Uterus (tissue), 4 donors: Measurements from ENCODE around the gene SPTAN1. TPM values are rescaled to one million over a fixed set of nuclear protein-coding genes. Genes with fewer than 3 reads are reported as not detected.

Source experiments
- DNase-seq, 2 donors: peaks; one replicate each; pipeline ENCODE4 v3.0.0-alpha.2; 2019 to 2020
- H3K27ac ChIP-seq, 2 donors: fragments of 200-600 bp; sonication (generic); 1 replicate in 1 of 2; 2 replicates in 1 of 2; pipeline ENCODE4 v1.5.1; 2016 to 2018
- H3K27me3 ChIP-seq, 2 donors: fragments of 200-600 bp; sonication (generic); one replicate each; pipeline ENCODE4 v1.5.1; 2018 to 2019; ENCODE audit warnings: control low read depth in 1 of 2
- H3K36me3 ChIP-seq, 2 donors: fragments of 200-600 bp; sonication (generic); one replicate each; pipeline ENCODE4 v1.5.1; 2019; ENCODE audit warnings: control low read depth in 1 of 2
- H3K4me1 ChIP-seq, 2 donors: fragments of 200-600 bp; sonication (generic); one replicate each; pipeline ENCODE4 v1.5.1; 2018 to 2019; ENCODE audit warnings: control low read depth in 1 of 2
- H3K4me3 ChIP-seq, 2 donors: fragments of 200-600 bp; sonication (generic); 1 replicate in 1 of 2; 2 replicates in 1 of 2; pipeline ENCODE4 v1.5.1; 2018 to 2019; ENCODE audit warnings: mild to moderate bottlenecking in 1 of 2
- H3K9me3 ChIP-seq, 2 donors: fragments of 200-600 bp; sonication (generic); one replicate each; pipeline ENCODE4 v1.5.1; 2019; ENCODE audit warnings: control low read depth in 1 of 2
- POLR2A ChIP-seq, 2 donors: fragments of 450-650 bp; IDR thresholded peaks; one replicate each; pipeline ENCODE4 v1.6.1; 2016; ENCODE audit warnings: antibody characterized with exemption in 2 of 2, mild to moderate bottlenecking in 1 of 2, moderate library complexity in 1 of 2
- intact Hi-C: fragments of 100-400 bp; cut with DNase I; formaldehyde crosslinking; loops from one replicate; pipeline ENCODE4 v1.15.1; 2023; ENCODE audit warnings: low total_unique reads
- total RNA-seq, 4 donors: library from RNA; depleted of rRNA in 3 of 4; stranded (reverse); fragments of >200 nt in 3 of 4; gene quantifications; one replicate each; pipeline versions ENCODE4 v1.1.0 to v1.2.4, GENCODE V29; 2014 to 2023
- TF ChIP-seq, protein P1 (sequence below), 4 experiments: fragments of 200-600 bp in 2 of 4; fragments of 450-650 bp in 2 of 4; sonication (generic) in 2 of 4; IDR thresholded peaks; one replicate each; pipeline ENCODE4 v1.5.1; 2016 to 2019; ENCODE audit warnings: antibody characterized with exemption in 4 of 4, mild to moderate bottlenecking in 2 of 4, moderate library complexity in 1 of 4
- donor health status: DM: yes; HTN: yes; CAD: no.

The SPTAN1 gene
- total RNA-seq, 4 donors from 2014 or later = 244 to 521 (median 335) TPM

DNA sequence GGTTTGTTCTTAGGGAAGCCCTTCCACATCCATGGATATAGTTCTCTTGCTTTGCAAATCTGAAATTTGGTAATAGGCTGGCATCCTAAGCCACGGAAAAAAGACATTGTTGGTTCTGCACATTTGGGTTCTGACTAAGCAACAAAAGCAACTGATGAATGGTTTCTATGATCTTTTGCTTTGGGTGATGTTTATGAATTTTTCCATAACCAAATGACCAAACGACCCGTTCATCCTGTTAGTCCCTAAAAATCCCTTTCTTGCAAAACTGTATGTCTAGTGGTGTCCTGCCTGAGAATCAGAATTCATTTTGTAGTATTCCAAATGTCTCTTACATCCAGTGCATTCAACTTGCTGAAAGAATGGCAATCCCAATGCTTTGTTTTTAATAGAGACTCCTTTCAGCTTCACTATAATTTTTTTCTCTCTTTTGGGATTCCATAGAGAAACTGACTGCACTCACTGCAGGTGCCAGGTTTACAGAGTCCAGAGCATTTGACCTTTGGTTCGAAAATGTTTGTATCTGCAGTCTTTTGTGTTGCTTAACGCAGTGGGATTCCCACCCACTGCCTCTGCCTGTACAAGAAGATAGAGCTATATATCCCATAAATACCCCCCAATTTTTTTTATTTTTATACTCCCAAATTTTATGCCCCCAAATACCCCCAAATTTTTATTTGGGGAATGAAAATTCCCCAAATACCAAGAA, 4.7 kb downstream of the SPTAN1 start:
- H3K9me3 ChIP-seq = no peaks in the 10 kb centered on the region
- peak overlapping the region; percentile 17 to 83 for H3K27ac ChIP-seq
- H3K4me3 ChIP-seq = no peak overlapping the region
- peaks cover 10 to 14% of the 10 kb centered on the region in 2 donors for H3K4me1 ChIP-seq
- no peak for TF ChIP-seq POLR2A (IDR thresholded peaks at IDR 0.05)
- TF ChIP-seq, protein P1, sequence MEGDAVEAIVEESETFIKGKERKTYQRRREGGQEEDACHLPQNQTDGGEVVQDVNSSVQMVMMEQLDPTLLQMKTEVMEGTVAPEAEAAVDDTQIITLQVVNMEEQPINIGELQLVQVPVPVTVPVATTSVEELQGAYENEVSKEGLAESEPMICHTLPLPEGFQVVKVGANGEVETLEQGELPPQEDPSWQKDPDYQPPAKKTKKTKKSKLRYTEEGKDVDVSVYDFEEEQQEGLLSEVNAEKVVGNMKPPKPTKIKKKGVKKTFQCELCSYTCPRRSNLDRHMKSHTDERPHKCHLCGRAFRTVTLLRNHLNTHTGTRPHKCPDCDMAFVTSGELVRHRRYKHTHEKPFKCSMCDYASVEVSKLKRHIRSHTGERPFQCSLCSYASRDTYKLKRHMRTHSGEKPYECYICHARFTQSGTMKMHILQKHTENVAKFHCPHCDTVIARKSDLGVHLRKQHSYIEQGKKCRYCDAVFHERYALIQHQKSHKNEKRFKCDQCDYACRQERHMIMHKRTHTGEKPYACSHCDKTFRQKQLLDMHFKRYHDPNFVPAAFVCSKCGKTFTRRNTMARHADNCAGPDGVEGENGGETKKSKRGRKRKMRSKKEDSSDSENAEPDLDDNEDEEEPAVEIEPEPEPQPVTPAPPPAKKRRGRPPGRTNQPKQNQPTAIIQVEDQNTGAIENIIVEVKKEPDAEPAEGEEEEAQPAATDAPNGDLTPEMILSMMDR (IDR thresholded peaks at IDR 0.05) = no peak
- no peaks in the 10 kb centered on the region for H3K27me3 ChIP-seq
- H3K36me3 ChIP-seq = no peaks in the 10 kb centered on the region
- intact Hi-C loops = no loop called here
- no peak for DNase-seq

DNA sequence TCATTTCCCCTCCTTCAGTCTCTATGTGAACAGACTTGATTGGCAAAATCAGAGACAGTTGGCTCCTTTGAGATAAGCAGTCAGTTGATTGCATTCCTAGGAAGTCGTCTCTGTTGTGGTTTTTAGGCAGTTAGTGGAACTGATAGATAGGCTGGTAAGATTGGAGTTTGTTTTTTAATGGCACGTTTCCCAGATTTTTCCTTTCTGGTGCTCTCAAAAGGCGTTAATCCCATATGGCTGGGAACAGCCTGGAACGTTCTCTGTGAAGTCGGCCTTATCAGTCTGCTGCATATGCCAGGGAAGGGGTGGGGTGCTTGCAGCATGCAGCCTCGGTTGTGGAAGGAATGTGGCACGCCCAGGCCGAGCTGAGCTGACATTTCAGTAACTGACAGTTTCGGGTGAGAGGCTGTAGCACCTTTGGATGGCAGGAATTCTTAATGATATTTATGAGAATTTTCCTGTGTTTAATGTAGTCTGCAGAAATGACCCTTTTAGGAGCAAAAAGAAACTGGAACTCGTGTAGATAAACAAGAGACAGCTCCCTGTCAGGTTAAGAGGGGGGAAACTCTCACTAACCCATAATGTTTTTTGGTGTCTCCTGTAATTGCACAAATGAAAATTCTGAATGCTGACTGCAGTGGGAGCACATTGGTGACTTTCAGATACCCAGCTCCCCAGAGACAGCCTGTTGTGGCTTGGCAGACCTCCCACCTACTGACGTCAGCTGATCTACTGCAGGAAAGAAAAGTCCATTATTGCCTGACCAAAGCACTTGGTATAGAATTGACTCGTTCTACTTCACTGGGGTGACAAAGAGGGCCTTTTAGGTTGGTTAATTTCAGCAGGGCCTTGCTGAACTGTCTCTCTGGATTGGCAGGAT, 6.3 kb downstream of the SPTAN1 start:
- peak overlapping the region; percentile 66 to 83 for H3K27ac ChIP-seq
- no peaks in the 10 kb centered on the region for H3K9me3 ChIP-seq
- H3K4me1 ChIP-seq = peaks cover 10 to 14% of the 10 kb centered on the region in 2 donors
- intact Hi-C loops = no loop called here
- no peaks in the 10 kb centered on the region for H3K36me3 ChIP-seq
- no peak overlapping the region for H3K4me3 ChIP-seq
- no peaks in the 10 kb centered on the region for H3K27me3 ChIP-seq
- TF ChIP-seq, protein P1 (IDR thresholded peaks at IDR 0.05) = peak in 1 of 4 experiments; percentile 1
- TF ChIP-seq POLR2A (IDR thresholded peaks at IDR 0.05) = no peak
- DNase-seq = peak; percentile 78 to 83

DNA sequence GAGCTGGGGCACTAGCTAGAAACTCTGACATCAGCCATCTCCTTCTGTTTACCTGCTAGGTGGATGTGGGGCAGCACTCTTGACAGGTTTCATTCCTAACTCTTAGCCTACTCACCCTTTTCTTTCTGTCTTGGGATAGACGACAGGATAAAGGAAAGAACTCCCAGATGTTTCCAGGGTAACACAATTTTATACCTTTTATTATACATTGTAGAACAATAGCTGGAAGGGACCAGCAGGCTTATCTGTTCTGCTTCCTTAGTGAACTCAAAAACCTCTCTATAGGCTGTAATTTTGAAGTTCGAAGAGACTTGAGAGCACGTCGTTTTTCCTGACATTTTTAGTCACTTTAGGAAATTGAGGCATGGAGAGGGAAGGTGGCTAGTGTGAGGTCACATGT, 13.2 kb downstream of the SPTAN1 start:
- no peak overlapping the region for H3K4me3 ChIP-seq
- H3K9me3 ChIP-seq = no peaks in the 10 kb centered on the region
- no peaks in the 10 kb centered on the region for H3K27me3 ChIP-seq
- H3K27ac ChIP-seq = peak overlapping the region; percentile 0 to 66
- H3K4me1 ChIP-seq = no peaks in the 10 kb centered on the region
- TF ChIP-seq, protein P1 (IDR thresholded peaks at IDR 0.05) = no peak
- TF ChIP-seq POLR2A (IDR thresholded peaks at IDR 0.05) = no peak
- intact Hi-C loops = no loop called here
- no peaks in the 10 kb centered on the region for H3K36me3 ChIP-seq
- DNase-seq = no peak

DNA sequence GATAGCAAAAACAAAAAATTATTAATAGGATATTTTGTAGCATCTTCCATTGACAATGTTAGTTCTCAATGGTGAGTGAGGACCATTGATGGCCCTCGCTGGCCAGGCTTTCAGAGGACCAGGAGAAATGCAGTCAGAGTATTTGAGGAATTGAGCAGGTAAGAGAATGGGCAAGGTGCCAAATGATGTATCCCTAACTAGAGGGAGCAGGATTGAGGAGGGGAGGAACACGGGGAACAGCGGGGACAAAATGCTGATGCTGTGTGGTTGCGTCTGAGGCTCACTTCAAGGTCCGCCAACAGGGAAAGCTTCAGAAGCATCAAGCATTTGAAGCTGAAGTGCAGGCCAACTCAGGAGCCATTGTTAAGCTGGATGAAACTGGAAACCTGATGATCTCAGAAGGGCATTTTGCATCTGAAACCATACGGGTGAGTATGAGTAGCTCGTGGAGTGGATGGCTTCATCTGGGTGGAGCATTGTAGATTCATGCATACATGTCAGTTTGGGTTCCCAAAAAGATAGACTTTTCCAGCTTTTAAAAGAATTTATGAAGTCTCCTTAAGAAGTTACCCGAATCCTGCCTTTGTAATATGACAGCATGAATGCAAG, 16.2 kb downstream of the SPTAN1 start:
- Histone ChIP-seq H3K4me3 (no peak overlapping the region), H3K9me3 (no peaks in the 10 kb centered on the region), H3K4me1 (no peaks in the 10 kb centered on the region), H3K27ac (no peak overlapping the region), H3K27me3 (no peaks in the 10 kb centered on the region), H3K36me3 (no peaks in the 10 kb centered on the region)
- no peak for TF ChIP-seq POLR2A (IDR thresholded peaks at IDR 0.05)
- TF ChIP-seq, protein P1 (IDR thresholded peaks at IDR 0.05) = no peak
- no peak for DNase-seq
- intact Hi-C loops = no loop called here
